ENCODE measurements around the gene GABBR2.

The GABBR2 gene

DNA sequence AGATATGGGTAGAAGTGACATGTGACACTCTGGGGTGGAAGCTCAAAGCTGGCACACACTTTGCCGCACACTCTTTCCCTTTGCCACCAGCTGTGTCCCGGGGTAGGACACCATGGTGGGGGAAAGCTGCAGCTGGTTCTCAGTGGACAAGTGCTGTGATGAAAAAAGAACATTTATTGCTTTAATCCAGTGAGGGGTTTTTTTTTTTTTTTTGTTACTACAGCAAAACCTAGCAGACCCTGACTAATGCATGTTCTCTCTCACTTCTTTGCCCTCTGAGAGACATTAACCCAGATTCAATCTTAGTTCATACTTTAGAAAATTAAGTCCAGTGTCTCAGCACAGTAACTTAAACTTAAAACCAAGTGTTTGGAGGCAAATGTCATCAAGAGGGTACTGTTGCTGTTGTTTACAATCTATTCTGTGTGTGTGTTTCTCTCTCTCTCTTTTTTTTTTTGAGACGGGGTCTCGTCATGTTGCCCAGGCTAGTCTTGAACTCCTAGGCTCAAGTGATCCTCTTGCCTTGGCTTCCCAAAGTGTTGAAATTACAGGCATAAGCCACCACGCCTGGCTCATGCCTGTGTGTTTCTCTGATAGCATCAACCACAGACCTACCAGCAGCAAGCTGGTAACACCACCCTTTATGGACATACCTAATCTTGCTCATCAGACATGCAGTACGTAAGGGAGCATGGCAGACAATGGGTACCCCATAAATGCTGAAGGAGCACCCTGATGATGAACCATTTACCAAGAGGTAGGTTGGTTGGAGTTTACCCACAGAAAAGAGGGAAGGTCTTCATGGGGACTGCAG, 368.5 kb downstream of the GABBR2 start:
- no peak for DNase-seq (ENCODE audit: low read depth)

DNA sequence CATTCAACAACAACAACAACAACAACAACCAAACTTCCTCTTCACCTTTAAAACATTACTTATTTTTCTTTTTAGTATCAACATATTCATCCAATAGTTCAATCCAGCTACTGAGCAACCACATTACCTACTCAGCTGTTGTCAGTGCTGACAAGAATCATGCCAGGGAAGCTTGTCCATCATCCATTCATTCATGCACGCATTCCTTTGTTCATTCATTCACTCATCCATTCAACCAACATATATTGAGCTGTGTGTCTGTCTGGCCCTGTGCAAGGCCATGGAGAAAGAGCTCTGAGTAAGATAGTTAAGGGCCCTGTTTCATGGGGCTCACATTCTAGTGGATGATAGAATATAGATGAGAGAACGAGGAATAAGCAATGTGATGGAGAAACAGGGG, 373.1 kb downstream of the GABBR2 start:
- no peak for DNase-seq (ENCODE audit: low read depth)

DNA sequence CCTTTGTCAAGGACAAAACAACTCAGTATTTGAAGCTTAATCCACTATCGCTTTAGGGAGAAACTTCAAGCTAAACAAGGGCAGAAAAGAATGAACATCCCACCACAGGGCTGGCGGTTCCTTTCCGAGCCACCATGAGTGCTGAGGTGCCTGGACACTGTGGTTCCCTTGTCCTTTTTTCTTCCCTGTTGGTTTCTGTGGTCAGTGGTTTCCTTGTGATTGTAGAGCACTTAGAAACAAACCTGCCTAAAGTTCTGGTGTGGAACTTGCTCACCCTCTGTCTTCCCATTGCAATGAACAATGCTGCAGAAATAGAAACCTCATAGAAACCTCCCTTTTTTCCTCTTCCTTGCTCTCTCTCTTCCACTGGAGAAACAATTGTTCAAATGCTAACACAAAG, 373.9 kb downstream of the GABBR2 start:
- DNase-seq (ENCODE audit: low read depth) = no peak

DNA sequence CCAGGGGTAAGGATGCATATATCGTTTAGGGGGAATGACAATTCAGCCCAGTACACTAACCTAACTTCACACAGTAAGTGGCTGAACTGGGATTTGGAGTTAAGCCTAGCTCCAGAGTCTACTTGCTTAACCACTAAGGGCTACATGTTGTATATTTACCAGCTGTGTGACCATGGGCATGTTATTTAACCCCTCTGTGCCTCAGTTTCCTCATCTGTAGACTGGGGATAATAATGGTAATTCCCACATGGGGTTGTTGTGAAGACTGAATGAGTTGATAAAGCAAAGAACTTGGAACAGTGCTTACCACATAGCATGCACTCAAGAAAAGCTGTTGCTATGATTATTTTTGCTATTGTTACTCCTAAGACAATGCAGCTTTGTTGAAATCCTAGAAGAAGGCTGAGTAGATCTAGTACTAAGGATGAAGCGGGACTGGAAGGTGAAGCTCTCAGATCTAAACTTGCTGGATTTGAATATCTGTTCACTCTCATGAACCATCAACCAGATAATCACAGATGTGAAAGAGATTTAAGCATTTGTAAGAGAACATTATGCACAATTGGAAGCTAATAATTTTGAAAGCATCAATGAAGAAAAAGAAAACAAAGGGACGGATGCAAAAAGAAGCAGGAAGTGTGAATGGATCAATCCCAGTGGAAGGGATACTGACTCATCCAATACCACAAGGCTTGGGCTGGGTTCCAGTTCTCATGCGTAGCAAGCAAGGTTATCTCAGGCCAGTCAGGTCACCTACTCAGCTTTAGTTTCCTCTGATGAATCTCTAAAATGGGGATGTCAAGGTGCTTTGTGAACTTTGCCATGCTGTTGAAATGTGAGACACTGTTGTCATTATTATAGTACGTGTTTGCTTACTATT, 374.8 kb downstream of the GABBR2 start:
- DNase-seq (ENCODE audit: low read depth) = no peak

DNA sequence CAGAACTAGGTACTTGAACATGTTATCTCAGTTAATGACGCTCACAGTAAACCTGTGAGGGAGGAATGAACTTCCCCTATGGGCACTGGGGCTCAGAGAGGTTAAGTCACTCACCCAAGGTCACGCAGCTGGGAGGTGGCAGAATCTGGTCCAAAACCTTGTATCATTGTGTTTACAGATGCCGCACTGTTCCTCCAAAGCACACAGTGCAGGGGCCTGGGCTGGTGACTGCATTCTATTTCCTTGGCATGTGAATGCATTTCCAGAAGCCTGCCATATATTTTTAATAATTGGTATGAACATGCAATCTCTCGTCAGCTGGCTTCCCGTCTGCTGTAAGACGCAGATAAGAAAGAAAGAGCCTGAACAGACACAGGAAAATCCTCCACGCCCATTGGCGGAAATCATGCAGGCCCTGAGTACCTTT, 376.3 kb downstream of the GABBR2 start:
- DNase-seq (ENCODE audit: low read depth) = no peak

DNA sequence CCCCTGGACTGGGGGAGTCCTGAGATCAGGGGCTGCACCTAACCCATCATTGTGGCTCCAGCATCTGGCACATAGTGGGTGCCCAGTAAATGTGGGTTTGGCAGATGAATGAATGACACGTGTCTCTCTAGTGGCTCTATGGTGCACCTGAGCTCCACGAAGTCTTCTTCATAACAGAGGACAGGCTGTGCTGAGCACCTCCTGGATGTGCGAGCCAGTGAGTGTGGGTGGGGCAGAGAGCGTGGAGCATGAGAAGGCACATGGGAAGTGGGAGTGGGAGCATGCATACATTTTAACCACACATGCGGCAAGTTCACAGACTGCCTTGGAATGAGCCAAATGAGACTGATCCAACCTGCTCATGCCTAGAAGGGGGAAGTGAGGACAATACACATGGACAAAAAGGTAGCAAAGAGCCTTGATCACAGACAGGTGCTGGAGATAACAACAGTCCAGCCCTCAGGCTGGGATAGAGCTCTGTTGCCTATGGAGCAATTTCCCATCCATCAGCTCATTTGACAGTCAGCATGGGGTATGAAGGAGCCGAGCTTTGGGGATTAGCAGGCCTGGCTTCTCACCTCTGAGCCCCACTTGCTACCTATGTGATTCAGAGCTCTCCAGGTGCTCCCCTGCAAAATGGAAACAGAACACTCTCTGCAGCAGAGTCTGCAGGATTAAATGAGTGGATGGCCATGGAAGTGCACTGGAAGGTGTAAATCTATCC, 377.0 kb downstream of the GABBR2 start:
- DNase-seq (ENCODE audit: low read depth) = no peak

DNA sequence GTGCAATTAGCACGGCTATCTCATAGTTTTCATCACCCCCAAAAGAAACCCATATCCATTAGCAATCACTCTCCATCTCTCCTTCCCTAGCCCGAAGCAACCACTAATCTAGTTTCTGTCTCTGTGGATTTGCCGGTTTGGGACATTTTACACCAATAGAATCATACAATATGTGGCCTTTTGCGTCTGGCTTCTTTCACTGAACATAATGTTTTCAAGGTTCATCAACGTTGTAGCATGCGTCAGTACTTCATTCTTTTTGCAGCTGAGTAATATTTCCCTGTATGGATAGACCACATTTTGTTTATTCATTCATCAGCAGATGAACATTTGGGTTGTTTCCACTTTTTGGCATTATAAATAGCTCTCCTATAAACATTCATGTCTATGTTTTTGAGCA, 377.9 kb downstream of the GABBR2 start:
- DNase-seq (ENCODE audit: low read depth) = no peak

DNA sequence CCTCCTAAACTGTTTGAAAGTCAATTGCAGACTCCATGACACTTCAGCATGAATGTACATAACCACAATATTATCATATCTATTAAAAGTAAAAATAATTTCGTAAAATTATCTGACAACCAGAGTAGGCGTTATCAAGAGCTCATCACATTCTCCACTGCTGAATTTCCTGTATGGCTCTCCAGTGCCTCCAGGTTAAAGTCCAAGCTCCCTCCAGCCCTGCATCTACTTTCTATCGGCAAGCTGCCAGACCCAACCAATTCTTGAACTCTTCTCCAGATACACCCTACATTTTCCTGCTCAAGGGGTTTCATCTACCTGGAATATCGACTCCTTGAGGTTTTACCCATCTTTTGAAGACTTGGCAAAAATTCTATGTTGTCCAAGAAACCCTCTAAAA, 378.8 kb downstream of the GABBR2 start:
- no peak for DNase-seq (ENCODE audit: low read depth)

- DNase-seq (ENCODE audit: low read depth) = no peak
These were observed 379.5 kb downstream of the GABBR2 start for GRCh38 chr9:98329281-98329680.

- no peak for DNase-seq (ENCODE audit: low read depth)
These were observed 380.0 kb downstream of the GABBR2 start for GRCh38 chr9:98328770-98329169.

DNA sequence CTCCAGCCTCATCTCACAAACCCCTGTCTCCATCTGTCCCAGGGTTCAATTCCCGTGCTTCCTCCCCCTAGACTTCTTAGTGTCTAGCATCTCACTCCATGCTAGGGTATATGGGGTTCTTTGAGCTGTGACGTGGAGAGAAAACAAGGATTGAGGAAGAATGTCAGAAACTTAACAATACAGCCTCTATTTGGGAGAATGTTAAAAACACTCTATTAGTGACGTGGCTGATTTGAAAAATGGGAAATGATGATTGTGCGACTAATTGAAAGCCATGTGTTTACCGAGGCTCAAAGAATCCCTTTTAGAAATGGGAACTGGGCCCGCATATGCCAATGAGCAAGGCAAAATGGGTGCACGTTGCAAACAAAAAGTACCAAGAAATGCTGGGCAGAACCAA, 380.6 kb downstream of the GABBR2 start:
- DNase-seq (ENCODE audit: low read depth) = no peak

DNA sequence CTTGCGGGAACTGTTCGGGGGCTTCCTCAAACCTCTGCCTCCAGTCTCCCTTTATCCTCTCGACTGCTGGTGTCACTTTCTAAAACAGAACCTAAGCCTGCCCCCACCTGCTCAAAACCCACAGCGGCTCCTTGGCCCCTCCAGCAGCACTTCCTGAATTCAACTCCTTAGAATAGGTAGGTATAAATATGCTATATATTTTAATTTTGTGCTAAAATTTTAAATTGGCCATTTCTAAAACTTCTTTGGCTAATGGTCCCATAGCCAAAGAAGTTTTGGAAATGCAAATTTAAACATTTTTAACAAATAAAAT, 381.5 kb downstream of the GABBR2 start:
- no peak for DNase-seq (ENCODE audit: low read depth)

- DNase-seq (ENCODE audit: low read depth) = no peak
These were observed 382.1 kb downstream of the GABBR2 start for GRCh38 chr9:98326459-98327248.

DNA sequence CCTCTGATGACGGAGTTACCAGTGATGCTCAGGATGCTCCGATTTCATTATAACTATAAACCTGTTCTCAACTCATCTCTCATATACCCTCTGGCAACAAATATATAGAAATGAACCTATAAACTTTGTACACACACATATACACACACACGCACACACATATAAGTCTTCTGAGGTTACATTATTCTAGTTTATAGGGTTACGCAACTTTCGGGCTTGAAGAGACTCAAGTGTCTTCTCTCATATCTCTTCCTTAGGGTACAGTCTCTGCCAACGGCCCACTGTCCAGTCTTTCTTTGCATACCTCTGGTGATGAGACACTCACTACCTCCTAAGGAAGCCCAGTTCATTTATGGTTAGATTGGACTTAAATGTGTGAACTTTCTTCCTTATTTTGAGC, 383.9 kb downstream of the GABBR2 start:
- DNase-seq (ENCODE audit: low read depth) = no peak

DNA sequence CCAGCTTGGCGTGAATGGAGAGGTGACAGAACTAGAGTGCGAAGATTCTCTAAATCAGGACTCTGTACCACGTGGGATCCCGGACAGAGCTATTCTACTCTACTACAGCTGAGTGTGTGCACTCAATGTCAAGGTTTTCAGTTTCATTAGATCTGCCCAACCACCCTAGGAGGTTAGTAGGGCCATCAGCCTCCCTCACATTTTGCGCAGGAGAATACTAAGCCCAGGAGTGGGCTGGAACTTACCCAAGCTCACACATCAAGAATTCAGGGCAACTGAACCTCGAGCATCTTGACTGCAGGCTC, 385.0 kb downstream of the GABBR2 start:
- DNase-seq (ENCODE audit: low read depth) = no peak

- DNase-seq (ENCODE audit: low read depth) = no peak
These were observed 385.5 kb downstream of the GABBR2 start for GRCh38 chr9:98323051-98323830.

- DNase-seq (ENCODE audit: low read depth) = no peak
These were observed 387.5 kb downstream of the GABBR2 start for GRCh38 chr9:98321269-98321668.

DNA sequence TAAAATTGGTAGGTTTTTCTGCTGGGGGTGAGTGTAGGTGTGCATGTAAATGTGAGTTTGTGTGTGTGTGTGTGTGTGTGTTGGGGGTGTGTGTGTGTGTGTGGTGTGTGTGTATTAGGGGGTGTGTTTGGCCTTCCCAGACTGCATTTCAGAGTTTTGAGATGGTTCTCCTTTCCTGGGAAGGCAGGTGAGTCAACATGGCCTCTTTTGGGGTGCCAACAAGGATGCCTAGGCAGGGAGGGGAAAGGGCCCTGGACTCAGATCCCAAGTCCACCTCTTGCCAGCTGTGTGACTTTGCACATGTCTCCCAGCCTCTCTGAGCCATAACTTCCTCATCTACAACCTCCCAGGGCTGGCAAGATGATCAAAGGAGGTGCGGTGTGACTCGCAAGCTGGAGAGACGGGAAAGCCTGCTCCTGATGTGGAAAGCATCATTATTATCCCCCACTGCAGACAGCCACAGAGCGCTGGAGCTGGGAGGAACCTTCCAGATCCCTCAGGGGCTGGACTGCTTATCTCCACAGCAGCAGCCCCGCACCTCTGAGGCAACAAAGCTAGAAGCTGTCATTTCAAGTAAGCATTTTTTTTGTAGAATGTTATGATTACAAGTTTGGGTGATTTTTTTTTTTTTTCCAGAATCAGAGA, 389.8 kb downstream of the GABBR2 start:
- DNase-seq (ENCODE audit: low read depth) = no peak

DNA sequence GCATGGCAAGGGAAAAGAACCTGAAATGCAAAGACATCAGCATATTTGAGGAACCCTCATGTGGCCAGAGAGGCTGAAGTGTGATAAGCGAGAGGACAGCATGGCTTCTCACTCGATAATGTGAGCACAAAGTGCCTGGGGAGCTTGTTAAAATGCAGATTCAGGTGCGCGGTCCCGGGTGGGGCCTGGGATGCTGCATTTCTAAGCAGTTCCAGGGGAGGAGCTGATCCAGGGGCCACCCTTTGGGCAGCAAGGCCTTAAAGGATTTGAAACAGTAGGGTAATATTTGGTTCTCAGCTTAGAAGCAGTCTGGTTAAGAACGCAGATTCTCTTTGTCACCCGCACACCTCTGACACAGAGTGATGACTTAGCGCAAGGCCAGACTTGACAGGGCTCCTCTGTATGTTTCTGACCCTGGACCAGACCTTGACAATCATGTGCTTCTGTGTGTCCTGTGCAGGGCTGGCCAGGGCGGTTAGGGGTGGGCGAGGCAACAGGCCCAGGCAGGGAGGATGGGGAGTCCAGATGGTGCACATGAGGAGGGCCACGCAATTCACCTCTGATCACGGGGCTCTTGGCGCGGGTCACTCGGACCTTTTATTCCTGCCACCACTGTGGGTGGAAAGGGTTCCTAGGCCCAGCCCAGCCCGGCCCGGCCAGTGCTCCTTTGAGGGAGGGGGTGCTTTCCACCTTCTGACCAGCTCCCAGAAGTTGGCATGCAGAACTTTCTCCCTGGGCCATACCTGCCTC, 390.5 kb downstream of the GABBR2 start:
- no peak for DNase-seq (ENCODE audit: low read depth)

Data from activated T-cell treated with anti-CD3 and anti-CD28 coated beads for 48 hours (primary cell).